Activated CD8-positive, alpha-beta memory T cell treated with anti-CD3 and anti-CD28 coated beads, Interleukin-2, amount 50 U/mL, for 1 hour (primary cell): ENCODE measurements around the gene CCHCR1.

ENCODE experiments used
- DNase-seq: peaks from one replicate; pipeline ENCODE4 v3.0.0-alpha.2; 2020; ENCODE audit errors: extremely low read depth

The CCHCR1 gene

DNA sequence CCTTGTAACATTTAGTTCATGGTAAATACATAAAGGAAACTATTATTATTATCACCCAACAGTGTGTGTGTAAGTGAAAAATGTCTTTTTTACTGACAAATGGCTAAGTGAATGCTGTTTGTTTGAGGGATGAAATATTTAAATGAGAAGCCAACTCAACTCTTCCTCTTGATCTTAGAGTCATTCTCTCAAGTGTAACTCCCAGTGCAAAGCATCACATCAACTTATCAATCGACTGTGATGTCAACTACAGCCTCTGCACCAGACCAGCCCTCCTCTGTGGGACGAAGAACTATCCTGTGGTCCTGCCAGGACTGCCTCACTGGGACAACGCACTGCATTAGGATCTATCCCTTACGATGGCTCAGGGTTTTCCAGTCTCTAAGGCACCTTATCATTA is 50.5 kb downstream of the CCHCR1 start:
- DNase-seq: no peak

DNA sequence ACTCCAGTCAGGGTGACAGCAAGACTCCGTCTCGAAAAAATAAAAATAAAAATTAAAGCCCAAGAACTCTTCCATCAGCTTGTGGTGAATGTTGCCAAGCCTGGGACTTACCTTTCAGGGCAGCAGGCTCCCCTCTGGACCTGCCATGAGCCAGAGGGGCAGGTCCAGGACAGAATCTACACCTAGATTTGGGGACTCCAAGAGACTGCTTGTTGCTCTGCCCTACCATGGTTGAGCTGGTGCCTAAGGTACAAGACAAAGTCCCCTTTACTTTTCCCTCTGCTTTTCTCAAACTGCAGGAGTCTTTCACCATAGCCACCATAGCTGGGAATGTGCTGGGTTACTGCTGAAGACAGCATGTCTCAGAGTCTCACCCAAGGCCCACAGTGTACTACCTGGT is 54.5 kb downstream of the CCHCR1 start:
- DNase-seq: no peak

DNA sequence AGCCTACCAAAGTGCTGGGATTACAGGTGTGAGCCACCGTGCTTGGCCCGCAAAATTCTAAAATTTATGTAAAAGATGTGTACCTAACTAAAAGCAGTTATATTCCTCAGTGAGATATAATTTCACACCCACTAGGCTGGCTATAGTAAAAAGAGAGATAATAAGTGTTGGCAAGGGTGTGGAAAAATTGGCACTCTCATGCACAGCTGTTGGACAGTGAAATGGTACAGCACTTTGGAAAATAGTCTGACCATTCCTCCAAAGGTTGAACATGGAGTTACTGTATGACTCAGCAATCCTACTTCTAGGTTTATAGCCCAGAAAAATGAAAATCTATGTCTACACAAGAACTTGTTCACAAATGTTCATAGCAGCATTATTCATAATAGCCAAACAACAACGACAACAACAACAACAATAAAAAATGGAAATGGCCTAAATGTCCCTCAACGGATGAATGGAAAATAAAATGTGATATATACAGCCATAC is 59.1 kb downstream of the CCHCR1 start:
- no peak for DNase-seq

DNA sequence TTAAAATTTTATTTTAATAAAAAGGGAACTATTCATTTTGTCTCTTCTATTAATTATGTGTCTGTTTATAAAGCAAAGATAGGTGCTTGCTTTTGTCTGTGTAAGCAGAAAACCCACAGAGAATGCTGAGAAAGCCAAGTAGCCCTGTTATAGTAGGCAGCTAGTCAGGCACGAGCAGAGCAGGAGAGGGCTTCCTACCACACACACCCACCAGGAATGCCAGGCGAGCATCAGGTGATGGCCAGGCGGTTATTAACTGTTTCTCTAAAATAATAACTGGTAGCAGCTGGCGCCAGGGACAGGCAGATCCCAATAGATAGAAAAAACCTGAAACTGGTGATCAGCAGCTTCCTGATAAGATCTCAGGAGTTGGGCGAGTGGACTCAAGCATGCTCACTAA is 60.9 kb downstream of the CCHCR1 start:
- no peak for DNase-seq

DNA sequence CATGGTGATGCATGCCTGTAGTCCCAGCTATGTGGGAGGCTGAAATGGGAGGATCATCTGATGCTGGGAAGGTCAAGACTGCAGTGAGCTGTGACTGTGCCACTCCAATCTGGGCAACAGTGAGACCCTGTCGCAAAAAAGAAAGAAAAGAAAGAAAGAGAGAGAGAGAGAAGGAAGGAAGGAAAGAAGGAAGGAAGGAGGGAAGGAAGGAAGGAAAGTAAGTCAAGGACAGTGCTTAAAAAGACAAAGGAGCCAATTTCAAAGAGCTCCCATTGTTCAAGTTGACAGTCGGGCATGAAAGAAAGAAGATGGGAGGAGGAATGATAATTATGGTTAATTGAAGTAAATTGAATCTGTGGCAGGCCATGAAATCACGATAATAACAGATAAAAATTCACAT is 61.4 kb downstream of the CCHCR1 start:
- no peak for DNase-seq

DNA sequence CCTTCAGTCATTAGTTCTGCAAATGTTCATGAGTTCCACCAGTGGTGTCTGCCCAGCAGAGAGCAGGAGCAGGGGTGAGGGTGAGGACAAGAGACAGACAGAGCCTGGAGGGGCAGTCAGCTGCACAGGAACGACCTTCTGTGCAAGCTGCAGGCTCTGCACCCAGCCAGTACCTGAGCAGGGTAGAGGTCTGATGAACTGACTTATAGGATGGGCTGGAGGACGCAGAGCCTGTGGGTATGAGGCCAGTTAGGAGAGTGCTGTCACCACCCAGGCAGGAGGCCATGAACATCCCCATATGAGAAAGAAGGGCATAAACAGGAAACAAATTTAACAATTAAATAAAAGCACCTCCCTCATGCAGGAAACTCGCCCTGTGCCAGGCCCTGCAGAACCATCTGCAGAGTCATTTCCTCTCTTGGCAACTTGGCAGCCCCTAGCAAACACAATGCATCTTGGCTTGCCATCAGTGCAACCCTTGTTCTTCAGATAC is 63.2 kb downstream of the CCHCR1 start:
- no peak for DNase-seq

DNA sequence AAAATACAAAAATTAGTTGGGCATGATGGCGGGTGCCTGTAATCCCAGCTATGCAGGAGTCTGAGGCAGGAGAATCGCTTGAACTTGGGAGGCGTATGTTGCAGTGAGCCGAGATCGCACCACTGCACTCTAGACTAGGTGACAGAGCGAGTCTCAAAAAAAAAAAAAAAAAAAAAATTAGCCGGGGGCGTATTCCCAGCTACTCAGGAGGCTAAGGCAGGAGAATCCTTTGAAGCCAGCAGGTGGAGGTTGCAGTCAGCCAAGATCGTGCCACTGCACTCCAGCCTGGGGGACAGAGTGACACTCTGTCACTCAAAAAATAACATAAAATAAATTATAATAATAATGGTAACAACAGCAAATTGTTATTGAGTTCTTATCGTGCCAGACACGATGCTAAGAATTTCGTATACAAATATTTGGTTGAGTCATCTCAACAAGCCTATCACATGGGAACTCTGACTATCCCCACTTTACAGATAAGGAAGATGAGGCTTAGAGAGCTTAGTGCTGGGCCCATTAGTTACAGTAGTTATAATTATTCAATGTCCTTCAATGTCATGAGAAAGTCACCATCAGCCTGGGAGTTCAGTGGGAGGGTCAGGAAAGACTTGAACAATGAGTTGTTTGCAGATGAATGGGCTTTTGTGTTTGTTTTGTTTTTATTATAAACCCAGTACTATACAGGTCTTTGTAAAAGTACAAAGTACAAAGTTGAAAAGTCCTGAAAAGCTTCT is 64.7 kb downstream of the CCHCR1 start:
- no peak for DNase-seq
